ENCODE measurements around the gene VPS54. TPM values are rescaled to one million over a fixed set of nuclear protein-coding genes. Genes with fewer than 3 reads are reported as not detected.
"Not testable (repeated sequence)": the region's sequence is repeated elsewhere in the genome, so short reads cannot be mapped to it uniquely, and the experiment has no call there.

Gene VPS54
- total RNA-seq, 1 experiment from 2014 or later: 19.9 TPM

- no peaks in the 10 kb centered on the region for H3K27me3 ChIP-seq (ENCODE audit: control insufficient read depth, insufficient read depth, low read length)
- DNase-seq: no peak
- H3K4me3 ChIP-seq (ENCODE audit: insufficient read depth, low read depth, low read length): no peak overlapping the region
- H3K36me3 ChIP-seq (replicated peaks; ENCODE audit: control insufficient read depth, insufficient read depth, low read length): peaks cover 1% of the 10 kb centered on the region
Measured at GRCh38 chr2:63942788-63943187, 76.4 kb downstream of the VPS54 start.

GRCh38 chr2:63932104-63932503 lies 87.1 kb downstream of the VPS54 start:
- not testable (repeated sequence) for H3K36me3 ChIP-seq (replicated peaks; ENCODE audit: control insufficient read depth, insufficient read depth, low read length); H3K4me3 ChIP-seq (ENCODE audit: insufficient read depth, low read depth, low read length); DNase-seq; H3K27me3 ChIP-seq (ENCODE audit: control insufficient read depth, insufficient read depth, low read length)

GRCh38 chr2:63926815-63927214 lies 92.4 kb downstream of the VPS54 start:
- Histone ChIP-seq H3K27me3 (ENCODE audit: control insufficient read depth, insufficient read depth, low read length) (no peaks in the 10 kb centered on the region), H3K4me3 (ENCODE audit: insufficient read depth, low read depth, low read length) (no peak overlapping the region), H3K36me3 (replicated peaks; ENCODE audit: control insufficient read depth, insufficient read depth, low read length) (no peaks in the 10 kb centered on the region)
- peak; percentile 2 for DNase-seq

GRCh38 chr2:63914311-63914710 lies 104.9 kb downstream of the VPS54 start:
- no peak overlapping the region for H3K4me3 ChIP-seq (ENCODE audit: insufficient read depth, low read depth, low read length)
- no peaks in the 10 kb centered on the region for H3K36me3 ChIP-seq (replicated peaks; ENCODE audit: control insufficient read depth, insufficient read depth, low read length)
- no peaks in the 10 kb centered on the region for H3K27me3 ChIP-seq (ENCODE audit: control insufficient read depth, insufficient read depth, low read length)
- DNase-seq: no peak

GRCh38 chr2:63903003-63903402 lies 116.2 kb downstream of the VPS54 start:
- Histone ChIP-seq H3K27me3 (ENCODE audit: control insufficient read depth, insufficient read depth, low read length) (no peaks in the 10 kb centered on the region), H3K36me3 (replicated peaks; ENCODE audit: control insufficient read depth, insufficient read depth, low read length) (no peaks in the 10 kb centered on the region), H3K4me3 (ENCODE audit: insufficient read depth, low read depth, low read length) (no peak overlapping the region)
- DNase-seq: no peak

GRCh38 chr2:63902149-63902548 lies 117.1 kb downstream of the VPS54 start:
- no peak overlapping the region for H3K4me3 ChIP-seq (ENCODE audit: insufficient read depth, low read depth, low read length)
- no peak for DNase-seq
- peaks cover under 1% of the 10 kb centered on the region; the same call in 1 of the 2 replicates for H3K36me3 ChIP-seq (replicated peaks; ENCODE audit: control insufficient read depth, insufficient read depth, low read length)
- H3K27me3 ChIP-seq (ENCODE audit: control insufficient read depth, insufficient read depth, low read length): no peaks in the 10 kb centered on the region

- DNase-seq: no peak
- Histone ChIP-seq H3K4me3 (ENCODE audit: insufficient read depth, low read depth, low read length) (no peak overlapping the region), H3K36me3 (replicated peaks; ENCODE audit: control insufficient read depth, insufficient read depth, low read length) (peaks cover 3% of the 10 kb centered on the region; the same call in 1 of the 2 replicates), H3K27me3 (ENCODE audit: control insufficient read depth, insufficient read depth, low read length) (no peaks in the 10 kb centered on the region)
Measured at GRCh38 chr2:63899639-63900038, 119.6 kb downstream of the VPS54 start.

- Histone ChIP-seq H3K27me3 (ENCODE audit: control insufficient read depth, insufficient read depth, low read length) (no peaks in the 10 kb centered on the region), H3K36me3 (replicated peaks; ENCODE audit: control insufficient read depth, insufficient read depth, low read length) (peaks cover 3% of the 10 kb centered on the region; the same call in 1 of the 2 replicates), H3K4me3 (ENCODE audit: insufficient read depth, low read depth, low read length) (no peak overlapping the region)
- DNase-seq: no peak
Measured at GRCh38 chr2:63898839-63899238, 120.4 kb downstream of the VPS54 start.

GRCh38 chr2:63894167-63894566 lies 125.1 kb downstream of the VPS54 start:
- DNase-seq: no peak
- no peak overlapping the region for H3K4me3 ChIP-seq (ENCODE audit: insufficient read depth, low read depth, low read length)
- H3K36me3 ChIP-seq (replicated peaks; ENCODE audit: control insufficient read depth, insufficient read depth, low read length): peaks cover 16% of the 10 kb centered on the region
- no peaks in the 10 kb centered on the region for H3K27me3 ChIP-seq (ENCODE audit: control insufficient read depth, insufficient read depth, low read length)

- no peaks in the 10 kb centered on the region for H3K27me3 ChIP-seq (ENCODE audit: control insufficient read depth, insufficient read depth, low read length)
- H3K36me3 ChIP-seq (replicated peaks; ENCODE audit: control insufficient read depth, insufficient read depth, low read length): peaks cover 21% of the 10 kb centered on the region
- DNase-seq: no peak
- no peak overlapping the region for H3K4me3 ChIP-seq (ENCODE audit: insufficient read depth, low read depth, low read length)
Measured at GRCh38 chr2:63893163-63893562, 126.1 kb downstream of the VPS54 start.

GRCh38 chr2:63891488-63892030 lies 127.7 kb downstream of the VPS54 start:
- no peak for DNase-seq
- H3K36me3 ChIP-seq (replicated peaks; ENCODE audit: control insufficient read depth, insufficient read depth, low read length): peaks cover 31% of the 10 kb centered on the region
- no peak overlapping the region for H3K4me3 ChIP-seq (ENCODE audit: insufficient read depth, low read depth, low read length)
- H3K27me3 ChIP-seq (ENCODE audit: control insufficient read depth, insufficient read depth, low read length): no peaks in the 10 kb centered on the region

- Histone ChIP-seq H3K36me3 (replicated peaks; ENCODE audit: control insufficient read depth, insufficient read depth, low read length) (peaks cover 38% of the 10 kb centered on the region), H3K4me3 (ENCODE audit: insufficient read depth, low read depth, low read length) (no peak overlapping the region), H3K27me3 (ENCODE audit: control insufficient read depth, insufficient read depth, low read length) (no peaks in the 10 kb centered on the region)
- DNase-seq: no peak
Measured at GRCh38 chr2:63890678-63891077, 128.6 kb downstream of the VPS54 start.

GRCh38 chr2:63888490-63889402 lies 130.5 kb downstream of the VPS54 start:
- no peaks in the 10 kb centered on the region for H3K27me3 ChIP-seq (ENCODE audit: control insufficient read depth, insufficient read depth, low read length)
- no peak overlapping the region for H3K4me3 ChIP-seq (ENCODE audit: insufficient read depth, low read depth, low read length)
- H3K36me3 ChIP-seq (replicated peaks; ENCODE audit: control insufficient read depth, insufficient read depth, low read length): peaks cover 51% of the 10 kb centered on the region
- no peak for DNase-seq

- peaks cover 55% of the 10 kb centered on the region for H3K36me3 ChIP-seq (replicated peaks; ENCODE audit: control insufficient read depth, insufficient read depth, low read length)
Measured at GRCh38 chr2:63888053-63888452, 131.2 kb downstream of the VPS54 start.

GRCh38 chr2:63886445-63886844 lies 132.8 kb downstream of the VPS54 start:
- DNase-seq: no peak
- Histone ChIP-seq H3K4me3 (ENCODE audit: insufficient read depth, low read depth, low read length) (no peak overlapping the region), H3K36me3 (replicated peaks; ENCODE audit: control insufficient read depth, insufficient read depth, low read length) (peaks cover 66% of the 10 kb centered on the region), H3K27me3 (ENCODE audit: control insufficient read depth, insufficient read depth, low read length) (no peaks in the 10 kb centered on the region)

More at GRCh38 chr2:63888053-63888452, 131.2 kb downstream of the VPS54 start:
- DNase-seq: no peak
- Histone ChIP-seq H3K27me3 (ENCODE audit: control insufficient read depth, insufficient read depth, low read length) (no peaks in the 10 kb centered on the region), H3K4me3 (ENCODE audit: insufficient read depth, low read depth, low read length) (no peak overlapping the region)

Measured in H7 (cell line).